Activated CD4-positive, alpha-beta T cell treated with anti-CD3 and anti-CD28 coated beads, Interleukin-2, amount 50 U/mL, for 24 hours (primary cell): ENCODE results near the gene GREB1L.

ENCODE experiments used
- DNase-seq, 2 donors: peaks; one replicate each; pipeline ENCODE4 v3.0.0-alpha.2; 2020; ENCODE audit warnings: low read depth in 1 of 2, low spot score in 1 of 2

The GREB1L gene

DNA sequence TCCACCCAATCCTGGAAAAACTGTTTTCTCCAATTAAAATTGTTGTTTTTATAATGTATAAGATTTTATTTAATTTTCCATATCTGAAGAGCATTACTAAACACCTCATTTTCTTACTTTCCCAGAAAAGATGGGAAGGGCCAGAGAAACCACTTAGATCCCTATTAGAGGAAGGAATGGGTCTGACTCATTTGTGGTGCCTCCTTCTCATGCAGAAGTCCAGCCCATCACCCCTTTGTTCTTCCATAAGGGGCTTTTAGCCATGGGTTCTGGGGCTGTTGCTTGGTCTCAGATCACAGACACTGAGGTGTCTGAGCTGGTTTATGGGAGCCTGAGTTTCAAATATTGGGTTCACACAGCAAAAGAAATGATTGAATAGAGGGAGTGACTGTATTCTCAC is 206.3 kb downstream of the GREB1L start:
- no peak for DNase-seq

DNA sequence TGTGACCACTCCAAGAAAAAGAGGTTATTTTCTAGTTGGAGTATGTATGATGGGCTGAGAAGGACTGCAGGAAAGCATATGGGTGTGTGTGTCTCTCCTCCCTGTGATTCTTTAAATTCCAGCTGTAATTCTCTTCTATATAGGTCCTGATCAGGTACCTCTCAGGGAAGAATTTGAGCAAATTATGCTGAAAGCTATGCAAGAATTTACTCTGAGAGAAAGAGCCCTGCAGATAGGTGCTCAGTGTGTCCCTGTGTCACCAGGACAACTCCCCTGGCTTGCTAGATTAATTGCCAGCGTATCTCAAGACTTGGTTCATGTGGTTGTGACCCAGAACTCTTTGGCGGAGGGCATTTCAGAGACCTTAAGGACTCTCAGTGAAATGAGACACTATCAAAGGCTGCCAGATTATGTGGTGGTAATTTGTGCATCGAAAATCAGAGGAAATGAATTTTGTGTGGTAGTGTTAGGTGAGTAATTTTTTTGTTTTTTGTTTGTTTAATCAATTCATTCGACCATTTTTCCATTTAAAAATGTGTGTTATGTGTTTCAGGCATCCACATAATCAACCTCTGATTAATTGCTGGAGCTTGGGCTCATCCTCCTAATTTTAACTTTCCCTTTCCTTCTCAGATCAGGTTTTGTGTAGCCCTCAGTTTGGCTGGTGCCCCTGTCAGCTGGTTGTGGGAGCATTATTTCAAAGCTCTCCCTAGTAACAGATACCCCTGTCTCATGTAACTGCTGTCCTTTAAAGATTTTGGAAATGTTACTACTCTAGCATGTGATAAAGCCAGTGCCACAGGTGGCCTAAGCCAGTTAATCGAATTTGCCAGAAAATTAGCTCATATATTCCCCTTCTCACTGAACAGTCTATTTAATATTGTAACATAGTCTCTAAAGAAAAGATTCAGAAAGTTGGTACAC is 207.6 kb downstream of the GREB1L start:
- no peak for DNase-seq

DNA sequence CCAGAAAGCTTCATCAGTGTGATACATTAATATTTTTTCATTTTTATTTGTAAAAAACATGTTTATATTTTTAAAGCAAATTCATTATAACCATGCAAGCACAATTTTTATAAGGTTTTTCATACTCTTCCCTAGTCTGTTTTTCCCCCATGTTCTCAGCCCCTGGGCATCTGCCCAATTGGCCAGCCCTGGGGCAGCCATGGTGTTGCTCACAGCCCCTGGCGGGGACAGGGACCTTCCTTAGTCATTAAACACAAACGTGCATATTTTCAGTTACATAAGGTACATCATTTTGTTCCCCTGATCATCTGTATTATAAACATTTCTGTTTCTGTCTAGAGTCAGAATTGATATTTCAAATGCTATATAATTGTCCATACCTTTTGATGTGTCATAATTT is 208.5 kb downstream of the GREB1L start:
- no peak for DNase-seq

DNA sequence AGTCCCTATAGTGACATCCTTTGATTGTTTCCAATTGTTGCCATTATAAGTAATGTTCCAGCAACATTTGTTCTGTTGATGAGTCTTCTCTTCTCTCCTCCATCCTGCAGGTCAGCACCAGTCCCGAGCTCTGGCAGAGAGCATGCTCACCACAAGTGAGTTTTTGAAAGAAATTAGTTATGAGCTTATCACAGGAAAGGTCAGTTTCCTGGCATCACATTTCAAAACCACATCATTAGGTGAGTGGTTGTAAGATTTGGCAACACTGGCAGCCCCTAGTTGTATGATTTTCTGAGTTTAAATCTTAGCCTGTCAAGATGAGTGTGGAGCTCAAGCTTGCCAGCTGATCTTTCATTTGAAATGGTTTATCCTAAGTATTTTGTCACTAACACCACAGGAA is 208.9 kb downstream of the GREB1L start:
- no peak for DNase-seq

DNA sequence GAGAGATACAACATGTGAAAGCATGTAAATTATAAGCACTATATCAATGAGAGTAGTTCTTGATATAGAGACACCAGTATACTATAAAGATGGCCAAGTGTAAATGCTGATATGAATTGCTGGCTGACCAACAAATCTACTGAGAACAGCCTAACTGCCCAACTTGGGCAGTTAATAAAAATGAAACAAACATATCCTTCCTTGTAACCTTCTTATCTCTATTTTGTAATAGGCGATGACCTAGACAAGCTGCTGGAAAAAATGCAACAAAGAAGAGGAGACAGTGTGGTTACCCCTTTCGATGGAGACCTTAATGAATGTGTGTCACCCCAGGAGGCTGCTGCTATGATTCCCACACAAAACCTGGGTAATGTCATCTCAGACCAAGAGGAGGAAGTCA is 209.8 kb downstream of the GREB1L start:
- no peak for DNase-seq

DNA sequence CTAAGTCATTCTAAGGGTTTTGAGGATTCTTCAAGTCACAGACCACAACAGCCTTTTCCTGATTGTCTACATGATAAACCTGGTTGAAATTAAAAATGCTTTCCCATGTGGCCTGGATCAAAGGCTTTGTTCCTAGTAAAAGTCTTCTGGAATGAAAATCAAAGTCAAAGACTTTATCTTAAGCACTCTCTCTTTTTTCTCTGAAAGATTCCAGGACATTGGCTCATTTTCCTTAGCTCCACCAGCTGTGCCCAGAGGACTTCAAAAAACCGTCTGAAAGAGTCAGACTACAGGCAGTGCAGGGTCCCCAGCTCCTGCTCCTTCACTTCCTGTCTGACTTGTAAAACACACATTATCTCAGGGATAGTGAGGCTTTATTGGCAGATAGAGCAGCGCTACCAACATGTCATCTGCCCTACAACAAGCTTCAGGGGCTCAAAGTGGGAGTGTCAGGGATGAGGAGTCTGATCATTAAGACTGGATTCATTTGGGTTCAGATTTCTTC is 210.3 kb downstream of the GREB1L start:
- DNase-seq = no peak

DNA sequence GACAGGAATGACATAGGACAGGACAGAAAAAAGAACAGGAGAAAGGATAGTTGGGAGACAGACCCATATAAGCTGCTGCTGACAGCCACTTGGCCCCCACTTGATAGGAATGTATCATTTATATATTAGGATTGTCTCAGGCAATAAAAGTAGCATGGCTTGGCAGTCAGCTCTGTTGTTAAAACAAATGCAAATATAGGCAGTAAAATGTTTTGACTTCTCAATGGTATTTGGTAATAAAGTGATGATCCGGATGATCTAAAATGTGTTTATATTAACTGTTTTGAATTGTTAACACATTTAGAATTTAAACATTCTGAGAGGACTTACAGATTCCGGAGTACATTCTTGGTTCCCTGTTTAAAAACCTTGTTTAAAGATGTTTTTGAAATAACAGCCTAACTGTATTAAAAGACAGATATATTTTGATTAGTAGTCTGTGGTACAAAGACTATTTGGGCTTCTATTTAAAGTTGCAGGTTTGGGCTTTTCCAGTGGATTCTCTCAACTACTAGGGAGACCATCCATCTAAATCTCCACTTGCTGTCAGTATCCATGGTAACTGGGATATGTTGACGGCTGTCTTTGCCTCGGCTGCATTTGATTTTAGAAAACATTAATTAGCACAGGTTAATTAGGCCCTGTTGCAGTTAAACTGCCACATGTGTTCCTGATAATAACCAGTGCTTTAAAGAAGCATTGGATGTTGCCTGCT is 210.9 kb downstream of the GREB1L start:
- no peak for DNase-seq

DNA sequence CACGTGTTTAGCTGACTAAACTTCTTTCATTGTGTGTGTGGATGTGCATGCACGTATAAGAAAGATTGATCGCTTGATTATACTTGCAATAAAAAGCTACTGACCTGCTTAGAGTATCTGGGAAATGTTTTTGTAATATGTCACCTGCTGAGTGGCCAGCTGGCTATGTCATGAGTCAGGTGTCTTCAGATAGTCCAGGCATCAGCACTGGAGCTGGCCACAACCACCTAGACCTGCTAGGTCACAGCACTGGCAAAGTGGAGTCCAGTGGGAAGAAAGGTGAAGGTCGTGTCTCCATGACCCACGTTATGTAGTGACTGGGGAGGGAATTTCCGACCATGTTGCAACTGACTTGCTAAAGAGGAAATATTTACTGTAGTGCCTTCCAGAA is 211.5 kb downstream of the GREB1L start:
- no peak for DNase-seq

DNA sequence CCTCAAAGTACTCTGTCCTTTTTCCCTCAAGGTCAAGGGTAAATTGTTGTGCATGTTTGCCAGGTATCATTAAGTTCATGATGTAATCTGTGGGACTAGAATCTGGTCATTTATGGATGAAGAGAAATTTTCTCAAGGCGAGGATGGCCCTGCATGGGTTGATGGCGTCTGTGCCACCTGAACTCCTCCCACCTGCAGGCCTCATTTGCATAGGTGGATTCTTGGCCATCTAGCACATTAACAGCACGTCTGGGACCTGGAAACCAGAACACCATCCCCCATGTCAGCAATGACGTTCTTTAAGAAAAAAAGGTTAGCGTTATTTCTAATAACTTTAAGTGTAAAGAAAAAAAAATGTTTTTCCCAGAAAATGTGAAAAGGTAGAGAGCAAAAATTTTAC is 212.7 kb downstream of the GREB1L start:
- DNase-seq = no peak

DNA sequence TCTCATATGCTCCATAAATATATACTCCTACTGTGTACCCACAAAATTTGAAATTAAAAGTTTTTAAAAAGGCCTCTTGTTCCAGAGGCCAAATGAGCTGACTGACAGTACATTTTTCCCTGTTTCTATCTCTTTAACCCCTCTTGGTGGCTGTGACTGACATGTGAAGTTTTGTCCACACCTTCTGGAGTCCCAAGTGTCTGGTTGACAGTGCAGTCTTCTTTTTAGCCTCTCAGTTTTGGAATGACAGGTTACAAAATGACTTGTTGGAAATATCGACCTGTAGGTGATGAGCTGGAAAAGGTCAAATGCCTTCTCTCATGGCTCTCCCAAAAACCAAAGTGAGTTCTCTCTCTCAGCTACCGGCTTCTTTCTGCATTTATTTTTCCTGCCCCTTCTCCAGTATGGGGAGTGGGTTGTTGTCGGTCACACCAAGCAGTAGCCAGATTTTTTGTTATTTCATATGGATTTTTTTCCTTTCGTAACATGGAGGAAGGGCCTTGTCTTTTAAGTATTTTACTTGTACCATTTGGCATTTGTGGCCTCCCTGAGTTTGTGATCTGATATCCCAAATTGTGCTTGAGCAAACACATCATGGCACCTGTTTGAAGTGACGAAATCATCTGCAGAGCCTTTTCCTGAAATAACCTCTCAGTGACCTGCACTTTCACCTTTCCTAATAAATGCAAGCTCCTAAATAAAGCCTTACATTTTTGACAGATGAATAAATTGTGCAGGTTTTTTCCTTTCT is 214.6 kb downstream of the GREB1L start:
- DNase-seq = no peak

DNA sequence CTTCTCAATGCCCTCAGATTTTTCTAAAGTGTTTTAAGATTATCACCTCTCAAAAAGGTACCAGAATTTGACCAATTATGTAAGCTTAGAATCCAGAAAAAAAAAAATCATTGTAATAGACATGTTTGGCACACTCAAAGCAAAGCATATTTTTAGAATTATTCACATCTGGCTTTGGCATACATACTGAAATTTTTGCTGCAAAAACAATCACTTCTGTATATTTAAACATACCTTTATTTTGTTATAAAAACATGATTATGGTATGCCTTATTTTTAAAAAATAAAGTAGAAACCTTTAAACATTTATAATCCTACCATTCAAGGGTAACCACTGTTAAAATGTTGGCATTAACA is 215.1 kb downstream of the GREB1L start:
- DNase-seq = no peak

DNA sequence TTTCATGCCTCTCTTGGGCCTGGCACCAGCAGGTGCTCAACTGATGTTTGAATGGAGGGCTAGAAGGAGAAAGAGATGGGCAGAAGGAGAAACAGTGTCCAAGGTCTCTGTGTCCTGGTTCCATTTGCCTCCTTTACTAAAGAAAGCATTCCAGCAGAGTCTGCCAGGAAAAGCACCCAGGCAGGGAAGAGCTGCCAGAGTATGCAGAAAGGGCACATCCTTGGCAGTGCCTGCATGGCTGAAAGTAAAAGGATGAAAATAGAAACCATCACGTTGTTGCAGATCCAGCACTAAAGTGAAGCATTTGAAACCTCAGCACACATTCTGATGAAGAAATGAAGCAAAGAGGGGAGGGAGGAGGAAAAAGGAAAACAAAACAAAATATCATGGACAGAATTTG is 216.3 kb downstream of the GREB1L start:
- no peak for DNase-seq

DNA sequence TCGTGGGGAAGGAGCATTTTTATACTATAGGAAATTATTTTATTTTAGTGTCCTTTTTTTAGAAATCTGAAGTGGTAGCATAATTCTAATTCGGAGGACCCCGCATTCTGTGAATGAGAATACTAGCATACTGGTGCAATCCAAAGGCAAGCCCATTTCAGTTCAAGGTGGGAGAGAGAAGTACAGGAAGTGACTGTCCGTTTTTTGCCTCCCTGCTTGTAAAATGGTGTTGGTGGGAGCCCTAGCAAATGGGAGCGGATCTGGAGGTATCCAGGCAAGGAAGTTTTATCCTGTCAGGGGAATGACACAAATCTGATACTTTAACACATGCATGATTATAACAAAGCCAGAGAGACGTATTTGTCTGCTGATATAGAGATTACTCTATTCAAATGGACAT is 216.8 kb downstream of the GREB1L start:
- DNase-seq = no peak

DNA sequence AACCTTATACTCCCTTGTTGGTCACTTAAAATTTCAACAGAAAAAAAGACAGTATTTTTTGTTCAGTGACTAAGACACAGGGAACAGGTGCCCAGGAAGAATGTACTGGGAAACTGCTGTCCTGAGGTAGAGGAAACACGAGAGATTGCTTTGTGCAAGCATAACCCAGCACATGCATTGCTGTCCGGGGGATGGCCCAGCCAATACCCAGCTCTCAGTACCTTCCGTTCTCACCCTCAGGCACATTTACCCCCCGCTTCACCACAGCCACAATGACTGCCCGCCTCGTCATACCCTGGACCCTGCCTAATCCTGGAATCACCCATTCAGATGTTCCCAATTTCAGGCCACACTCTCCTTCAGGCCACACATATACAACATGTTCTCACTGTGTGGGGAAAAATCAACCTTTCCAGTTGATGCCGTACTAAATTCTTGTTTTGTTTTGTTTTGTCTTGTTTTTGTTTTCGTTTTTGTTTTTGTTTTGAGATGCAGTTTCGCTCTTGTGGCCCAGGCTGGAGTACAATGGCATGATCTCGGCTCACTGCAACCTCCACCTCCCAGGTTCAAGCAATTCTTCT is 217.8 kb downstream of the GREB1L start:
- DNase-seq = no peak

DNA sequence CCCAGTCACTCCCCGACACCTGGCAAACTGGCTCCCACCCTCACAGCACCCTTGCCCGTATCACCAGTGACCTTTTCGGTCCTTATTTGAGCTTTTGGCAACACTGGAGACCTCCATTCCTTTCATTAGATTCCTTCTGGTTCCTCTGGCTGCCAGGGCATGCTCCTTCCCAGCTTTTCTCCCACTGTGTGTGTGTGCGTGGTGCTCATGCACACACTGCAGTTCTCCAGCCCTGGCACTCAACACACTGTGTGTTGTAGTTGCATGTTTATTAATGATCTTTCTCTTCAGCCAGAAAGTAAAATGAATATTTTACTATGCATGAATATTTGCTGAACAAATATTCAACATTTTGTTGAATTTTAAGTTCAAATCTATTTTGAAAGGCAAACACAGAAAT is 219.4 kb downstream of the GREB1L start:
- DNase-seq = no peak

DNA sequence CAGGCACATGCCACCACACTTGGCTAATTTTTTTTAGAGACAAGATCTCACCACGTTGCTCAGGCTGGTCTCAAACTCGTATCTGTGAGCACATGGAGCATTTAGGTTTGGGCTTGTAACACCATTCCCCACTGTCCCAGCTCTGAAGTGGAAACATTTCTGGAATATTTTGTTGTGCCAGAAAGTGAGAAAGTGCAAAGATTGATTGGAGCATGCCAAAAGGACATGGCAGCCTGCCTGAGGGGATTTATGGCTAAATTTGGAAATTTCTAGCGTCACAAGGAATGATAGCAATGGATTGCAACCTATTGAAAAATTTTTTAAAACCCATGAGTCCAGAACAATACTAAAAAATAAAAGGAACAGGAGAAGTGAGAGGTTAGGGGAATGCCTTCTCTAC is 221.7 kb downstream of the GREB1L start:
- no peak for DNase-seq

DNA sequence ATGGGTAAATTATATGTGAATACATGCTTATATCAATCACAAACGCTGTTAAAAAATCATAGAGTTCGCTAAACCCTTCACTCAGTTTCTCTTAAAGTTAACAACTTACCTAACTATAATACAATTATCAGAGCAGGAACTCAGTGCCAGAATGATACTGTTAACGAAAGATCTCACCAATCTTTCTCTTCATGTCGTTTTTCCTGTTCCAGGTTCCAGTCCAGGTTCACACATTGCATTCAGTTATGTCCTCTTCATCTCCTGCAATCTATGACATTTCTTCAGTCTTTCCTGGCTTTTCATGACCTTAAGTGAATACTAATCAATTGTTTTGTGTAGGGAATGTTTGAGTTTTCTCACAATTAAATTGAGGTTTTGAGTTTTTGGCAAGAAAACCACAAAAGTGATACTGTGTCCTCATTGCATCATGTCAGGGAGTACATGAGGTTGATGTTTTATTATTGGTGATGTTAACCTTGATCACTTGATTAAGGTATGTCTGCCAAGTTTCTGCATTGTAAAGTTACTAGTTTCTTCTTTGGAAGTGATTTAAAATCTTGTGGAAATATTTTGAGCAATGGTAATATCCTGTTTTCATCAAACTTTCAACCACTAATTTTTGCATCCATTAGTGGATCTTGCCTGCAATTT is 226.6 kb downstream of the GREB1L start:
- DNase-seq = no peak

DNA sequence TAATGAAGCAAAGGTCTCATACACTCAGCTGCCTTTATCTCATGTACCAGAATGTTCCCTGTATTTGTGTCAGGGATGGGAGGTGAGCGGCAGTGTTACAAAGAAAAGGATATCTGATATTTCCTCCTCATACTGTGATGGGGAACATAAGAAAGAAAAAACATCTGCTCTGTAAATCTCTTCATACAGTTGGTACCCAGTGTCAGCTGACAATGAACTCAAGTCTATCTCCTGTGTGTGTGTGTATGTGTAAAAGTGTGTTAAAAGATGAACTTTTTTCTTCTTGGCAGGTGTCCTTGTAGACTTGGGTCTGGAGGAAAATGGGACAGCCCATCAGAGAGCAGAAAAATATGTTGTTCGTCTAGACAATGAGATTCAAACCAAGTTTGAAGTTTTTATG is 230.7 kb downstream of the GREB1L start:
- DNase-seq = no peak

DNA sequence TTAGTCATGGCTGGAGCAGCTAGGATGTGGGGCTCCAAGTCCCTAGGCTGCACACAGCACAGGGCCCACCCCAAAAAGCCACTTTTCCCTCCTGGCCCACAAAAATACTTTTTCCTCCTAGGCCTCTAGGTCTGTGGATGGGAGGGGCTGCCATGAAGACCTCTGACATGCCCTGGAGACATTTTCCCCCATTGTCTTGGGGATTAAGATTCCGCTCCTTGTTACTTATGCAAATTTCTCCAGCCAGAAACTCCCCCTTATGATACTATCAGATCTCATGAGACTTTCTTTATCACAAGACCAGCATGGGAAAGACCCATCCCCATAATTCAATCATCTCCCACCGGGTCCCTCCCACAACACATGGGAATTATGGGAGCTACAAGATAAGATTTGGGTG is 232.6 kb downstream of the GREB1L start:
- no peak for DNase-seq

DNA sequence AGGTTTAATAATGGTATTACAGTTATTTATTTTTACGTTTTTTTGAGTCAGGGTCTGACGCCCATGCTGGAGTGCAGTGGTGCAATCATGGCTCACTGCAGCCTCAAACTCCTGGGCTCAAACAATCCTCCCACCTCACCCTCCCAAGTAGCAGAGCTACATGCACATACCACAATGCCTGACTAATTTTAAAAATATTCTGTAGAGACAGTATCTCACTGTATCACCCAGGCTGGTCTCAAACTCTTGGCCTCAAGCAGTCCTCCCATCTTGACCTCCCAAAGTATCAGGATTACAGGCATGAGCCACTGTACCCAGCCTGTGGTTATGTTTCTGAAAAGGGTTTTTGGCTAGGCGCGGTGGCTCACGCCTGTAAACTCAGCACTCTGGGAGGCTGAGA is 237.7 kb downstream of the GREB1L start:
- DNase-seq = no peak

DNA sequence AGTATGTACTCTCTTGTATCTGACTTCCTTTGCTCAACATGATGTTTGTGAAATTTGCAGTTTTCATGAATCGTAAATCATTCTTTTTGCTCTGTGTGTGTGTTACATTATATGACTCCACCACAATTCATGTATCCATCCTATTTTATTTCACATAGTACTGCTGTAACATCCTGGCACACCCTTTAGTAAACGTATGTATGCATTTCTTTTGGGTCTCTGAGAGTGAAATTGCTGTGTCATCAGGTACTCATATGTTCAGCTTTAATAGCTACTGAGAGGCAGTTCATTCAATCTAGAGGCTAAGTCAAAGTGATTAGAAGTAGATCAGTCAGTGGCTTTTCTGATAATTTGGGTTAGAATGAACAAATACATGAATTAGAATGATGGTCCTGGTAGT is 239.7 kb downstream of the GREB1L start:
- DNase-seq = no peak
